WTC11 (cell line): ENCODE results near the gene UNC13D.

Source experiments
- CREB1 ChIP-seq: sonication (generic); formaldehyde crosslinking; IDR thresholded peaks from 2 replicates; pipeline ENCODE4 v1.8.0; 2023; ENCODE audit warnings: mild to moderate bottlenecking, missing genetic modification reagents
- CTCF ChIP-seq: fragments of 200-600 bp; IDR thresholded peaks from 2 replicates; pipeline ENCODE4 v1.8.0; 2022; ENCODE audit warnings: antibody characterized with exemption
- IRF2 ChIP-seq: sonication (generic); formaldehyde crosslinking; IDR thresholded peaks from 2 replicates; pipeline ENCODE4 v1.8.0; 2022; ENCODE audit warnings: low read depth, missing genetic modification reagents, borderline replicate concordance
- TP53 ChIP-seq: sonication (generic); formaldehyde crosslinking; IDR thresholded peaks from 2 replicates; pipeline ENCODE4 v1.8.1; 2023; ENCODE audit warnings: mild to moderate bottlenecking, missing genetic modification reagents
- USF2 ChIP-seq: sonication (generic); formaldehyde crosslinking; IDR thresholded peaks from 2 replicates; pipeline ENCODE4 v1.8.1; 2023; ENCODE audit warnings: mild to moderate bottlenecking, missing genetic modification reagents, moderate library complexity
- ZNF138 ChIP-seq: sonication (generic); formaldehyde crosslinking; conservative IDR thresholded peaks from 2 replicates; pipeline ENCODE4 v1.8.1; 2022; ENCODE audit warnings: mild to moderate bottlenecking, moderate library complexity, missing genetic modification reagents

DNA sequence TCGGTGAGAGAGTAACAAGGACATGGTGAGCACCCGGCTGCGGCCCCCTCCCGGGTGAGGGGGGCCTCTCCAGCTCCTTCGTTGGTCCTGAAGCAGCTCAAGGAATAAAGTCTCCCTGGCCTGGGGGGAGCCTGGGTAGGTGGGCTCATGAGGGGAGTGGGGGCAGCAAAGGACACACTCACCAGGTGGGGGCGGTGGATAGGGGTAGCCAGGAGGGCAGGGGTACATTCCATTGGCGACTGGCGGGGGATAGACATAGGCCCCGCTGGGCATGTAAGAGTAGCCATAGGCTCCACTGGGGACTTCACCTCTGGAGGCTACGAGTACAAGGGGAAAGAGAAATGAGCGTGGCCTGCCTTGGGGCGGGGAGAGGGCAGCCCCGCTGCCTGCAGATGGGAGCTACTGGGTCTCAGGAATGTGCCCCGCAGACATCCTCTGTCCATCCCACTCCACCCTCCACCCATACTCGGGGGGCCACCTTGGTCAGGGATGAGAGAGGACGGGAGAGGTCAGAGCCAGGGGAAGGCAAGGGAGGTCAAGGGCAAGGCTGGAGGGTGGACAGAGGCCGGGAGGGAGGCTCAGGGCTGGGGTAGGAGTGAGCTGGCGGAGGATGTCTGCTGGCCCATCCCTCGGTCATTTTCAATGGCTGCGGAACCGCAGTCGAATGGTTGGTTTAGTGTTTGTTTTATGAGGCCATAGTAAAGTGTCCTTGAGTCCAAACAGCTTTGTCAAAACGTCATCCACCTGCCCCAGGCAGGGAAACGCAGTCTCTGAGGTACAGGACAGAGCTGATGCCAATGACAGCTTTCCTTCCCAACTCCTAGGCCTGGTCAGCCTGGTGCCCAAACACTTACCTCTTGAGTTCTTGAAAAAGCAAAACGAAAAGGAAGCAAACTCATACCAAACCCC, 3.7 kb upstream of the UNC13D start:
- TF ChIP-seq CTCF (no peak), TP53 (no peak), CREB1 (CRISPR knock-in tag) (no peak), USF2 (CRISPR knock-in tag) (no peak), ZNF138 (CRISPR knock-in tag) (no peak), IRF2 (no peak)
